COLO668 (cell line): Measurements from ENCODE around the gene CTSL.

Experiments
- DNase-seq: peaks from one replicate; lab custom pipeline; 2025; ENCODE audit not compliant: unreplicated experiment; lab: John Stamatoyannopoulos, UW

The CTSL gene

GRCh38 chr9:87699835-87700234 lies 26.1 kb upstream of the CTSL start:
- DNase-seq = no peak

GRCh38 chr9:87701491-87701890 lies 24.4 kb upstream of the CTSL start:
- DNase-seq = no peak

- DNase-seq = no peak
Measured at GRCh38 chr9:87701931-87702421, 23.9 kb upstream of the CTSL start.

- DNase-seq = no peak
Measured at GRCh38 chr9:87702921-87703320, 23.0 kb upstream of the CTSL start.

- DNase-seq = no peak
Measured at GRCh38 chr9:87703636-87704276, 22.2 kb upstream of the CTSL start.

- DNase-seq = no peak
Measured at GRCh38 chr9:87704342-87704741, 21.6 kb upstream of the CTSL start.

GRCh38 chr9:87706066-87706739 lies 19.7 kb upstream of the CTSL start:
- DNase-seq = no peak

- no peak for DNase-seq
Measured at GRCh38 chr9:87707805-87708506, 18.0 kb upstream of the CTSL start.

- DNase-seq = no peak
Measured at GRCh38 chr9:87708546-87708945, 17.4 kb upstream of the CTSL start.

- no peak for DNase-seq
Measured at GRCh38 chr9:87708986-87709728, 16.8 kb upstream of the CTSL start.

GRCh38 chr9:87710443-87710842 lies 15.5 kb upstream of the CTSL start:
- DNase-seq = no peak

GRCh38 chr9:87711857-87712800 lies 13.8 kb upstream of the CTSL start:
- DNase-seq = no peak

GRCh38 chr9:87712801-87713277 lies 13.1 kb upstream of the CTSL start:
- no peak for DNase-seq

GRCh38 chr9:87713278-87713987 lies 12.5 kb upstream of the CTSL start:
- no peak for DNase-seq

GRCh38 chr9:87713988-87714330 lies 12.0 kb upstream of the CTSL start:
- no peak for DNase-seq

GRCh38 chr9:87714819-87715218 lies 11.1 kb upstream of the CTSL start:
- no peak for DNase-seq

GRCh38 chr9:87716141-87716540 lies 9.8 kb upstream of the CTSL start:
- DNase-seq = no peak

GRCh38 chr9:87717456-87717855 lies 8.5 kb upstream of the CTSL start:
- DNase-seq = no peak

GRCh38 chr9:87718231-87718630 lies 7.7 kb upstream of the CTSL start:
- DNase-seq = no peak
